ENCODE data around the gene SERPIND1. TPM values are rescaled to one million over a fixed set of nuclear protein-coding genes. Genes with fewer than 3 reads are reported as not detected.

The SERPIND1 gene
- total RNA-seq, 4 donors from 2014 or later: 0.38 to 0.42 TPM; not detected in 2

GRCh38 chr22:20744456-20744855 lies 29.5 kb upstream of the SERPIND1 start:
- intact Hi-C loops (cut with DNase I): no loop called here
- TF ChIP-seq, protein P1, sequence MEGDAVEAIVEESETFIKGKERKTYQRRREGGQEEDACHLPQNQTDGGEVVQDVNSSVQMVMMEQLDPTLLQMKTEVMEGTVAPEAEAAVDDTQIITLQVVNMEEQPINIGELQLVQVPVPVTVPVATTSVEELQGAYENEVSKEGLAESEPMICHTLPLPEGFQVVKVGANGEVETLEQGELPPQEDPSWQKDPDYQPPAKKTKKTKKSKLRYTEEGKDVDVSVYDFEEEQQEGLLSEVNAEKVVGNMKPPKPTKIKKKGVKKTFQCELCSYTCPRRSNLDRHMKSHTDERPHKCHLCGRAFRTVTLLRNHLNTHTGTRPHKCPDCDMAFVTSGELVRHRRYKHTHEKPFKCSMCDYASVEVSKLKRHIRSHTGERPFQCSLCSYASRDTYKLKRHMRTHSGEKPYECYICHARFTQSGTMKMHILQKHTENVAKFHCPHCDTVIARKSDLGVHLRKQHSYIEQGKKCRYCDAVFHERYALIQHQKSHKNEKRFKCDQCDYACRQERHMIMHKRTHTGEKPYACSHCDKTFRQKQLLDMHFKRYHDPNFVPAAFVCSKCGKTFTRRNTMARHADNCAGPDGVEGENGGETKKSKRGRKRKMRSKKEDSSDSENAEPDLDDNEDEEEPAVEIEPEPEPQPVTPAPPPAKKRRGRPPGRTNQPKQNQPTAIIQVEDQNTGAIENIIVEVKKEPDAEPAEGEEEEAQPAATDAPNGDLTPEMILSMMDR (IDR thresholded peaks at IDR 0.05): no peak
- no peak for TF ChIP-seq POLR2A (IDR thresholded peaks at IDR 0.05)
- WGBS, 2 donors: 88 to 89% methylated on average over 12 to 15 of the region's 15 CpGs
- Histone ChIP-seq H3K27me3 (no peaks in the 10 kb centered on the region), H3K4me3 (no peak overlapping the region), H3K27ac (no peak overlapping the region), H3K4me1 (peaks cover 0 to 12% (median 0%) of the 10 kb centered on the region in 3 donors), H3K36me3 (peaks cover 14 to 99% (median 20%) of the 10 kb centered on the region in 3 donors), H3K9me3 (peaks cover 0 to 7% (median 0%) of the 10 kb centered on the region in 3 donors)
- DNase-seq: no peak

- intact Hi-C loops (cut with DNase I): no loop called here
- H3K36me3 ChIP-seq: peaks cover 14 to 99% (median 20%) of the 10 kb centered on the region in 3 donors
- no peaks in the 10 kb centered on the region for H3K27me3 ChIP-seq
- no peak overlapping the region for H3K4me3 ChIP-seq
- no peak for DNase-seq
- peaks cover 0 to 19% (median 0%) of the 10 kb centered on the region in 3 donors for H3K4me1 ChIP-seq
- no peak overlapping the region for H3K27ac ChIP-seq
- peaks cover 0 to 7% (median 0%) of the 10 kb centered on the region in 3 donors for H3K9me3 ChIP-seq
- TF ChIP-seq, protein P1 (IDR thresholded peaks at IDR 0.05): no peak
- no peak for TF ChIP-seq POLR2A (IDR thresholded peaks at IDR 0.05)
- 82 to 89% methylated on average over 3 of the region's 3 CpGs for WGBS, 2 donors
These were observed 28.8 kb upstream of the SERPIND1 start for GRCh38 chr22:20745119-20745518.

- WGBS, 2 donors: 89% methylated on average over 3 to 6 of the region's 9 CpGs
- H3K4me3 ChIP-seq: no peak overlapping the region
- H3K27me3 ChIP-seq: no peaks in the 10 kb centered on the region
- TF ChIP-seq, protein P1 (IDR thresholded peaks at IDR 0.05): no peak
- no peak for TF ChIP-seq POLR2A (IDR thresholded peaks at IDR 0.05)
- H3K27ac ChIP-seq: no peak overlapping the region
- no peaks in the 10 kb centered on the region for H3K9me3 ChIP-seq
- no peak for DNase-seq
- peaks cover 18 to 98% (median 18%) of the 10 kb centered on the region in 3 donors for H3K36me3 ChIP-seq
- intact Hi-C loops (cut with DNase I): no loop called here
- peaks cover 8 to 34% (median 11%) of the 10 kb centered on the region in 3 donors for H3K4me1 ChIP-seq
These were observed 27.3 kb upstream of the SERPIND1 start for GRCh38 chr22:20746431-20747189.

DNA sequence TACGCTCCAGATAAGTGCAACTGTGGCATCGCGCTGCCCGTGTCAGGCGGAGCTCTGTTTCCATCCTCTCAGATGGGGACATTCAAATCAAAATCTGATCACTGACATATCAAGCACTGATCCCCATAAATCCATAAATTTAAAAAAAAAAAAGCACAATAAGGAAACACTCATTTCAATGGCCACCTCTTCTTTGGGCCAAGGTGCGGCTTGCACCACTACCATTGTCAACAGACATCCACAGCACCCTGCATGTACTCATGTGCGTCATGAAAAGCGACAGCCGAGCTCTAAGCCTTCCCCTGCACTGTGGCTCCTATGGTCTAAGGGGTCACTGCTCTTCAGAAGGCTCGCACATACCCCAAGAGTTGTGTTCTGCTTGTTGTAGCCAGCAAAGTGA lies 26.7 kb upstream of the SERPIND1 start:
- Histone ChIP-seq H3K4me1 (peaks cover 8 to 34% (median 11%) of the 10 kb centered on the region in 3 donors), H3K27ac (no peak overlapping the region), H3K36me3 (peaks cover 16 to 98% (median 21%) of the 10 kb centered on the region in 3 donors), H3K27me3 (no peaks in the 10 kb centered on the region), H3K4me3 (no peak overlapping the region), H3K9me3 (no peaks in the 10 kb centered on the region)
- TF ChIP-seq, protein P1 (IDR thresholded peaks at IDR 0.05): no peak
- no peak for TF ChIP-seq POLR2A (IDR thresholded peaks at IDR 0.05)
- 98% methylated on average over 9 to 10 of the region's 10 CpGs for WGBS, 2 donors
- no peak for DNase-seq
- intact Hi-C loops (cut with DNase I): no loop called here

DNA sequence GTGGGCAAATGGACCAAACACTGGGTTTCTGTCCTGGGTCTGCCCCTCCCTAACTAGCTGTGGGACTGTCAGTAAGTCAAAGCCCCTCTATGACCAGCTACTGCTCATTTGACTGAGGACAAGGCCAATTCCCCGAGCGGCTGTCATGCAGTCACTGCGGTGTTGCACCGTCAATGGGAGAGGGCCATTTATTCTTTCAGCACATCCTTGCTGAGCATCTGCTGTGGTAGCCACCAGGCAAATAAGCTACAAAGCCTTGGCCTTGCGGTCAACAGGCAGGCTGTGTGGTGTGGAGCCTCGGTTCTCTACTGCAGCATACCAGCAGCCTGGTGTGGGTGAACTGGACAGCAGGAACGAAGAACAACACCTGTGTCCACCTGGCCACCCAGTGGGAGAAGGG lies 25.8 kb upstream of the SERPIND1 start:
- H3K9me3 ChIP-seq: no peaks in the 10 kb centered on the region
- DNase-seq: no peak
- no peak for TF ChIP-seq POLR2A (IDR thresholded peaks at IDR 0.05)
- TF ChIP-seq, protein P1 (IDR thresholded peaks at IDR 0.05): no peak
- WGBS, 2 donors: 100% methylated on average over 2 to 4 of the region's 7 CpGs
- H3K27me3 ChIP-seq: no peaks in the 10 kb centered on the region
- peaks cover 14 to 98% (median 27%) of the 10 kb centered on the region in 3 donors for H3K36me3 ChIP-seq
- no peak overlapping the region for H3K4me3 ChIP-seq
- intact Hi-C loops (cut with DNase I): no loop called here
- no peak overlapping the region for H3K27ac ChIP-seq
- peaks cover 8 to 34% (median 11%) of the 10 kb centered on the region in 3 donors for H3K4me1 ChIP-seq

All from esophagus squamous epithelium (tissue), 5 donors.